ENCODE measurements around the gene SHISA9. TPM values are rescaled to one million over a fixed set of nuclear protein-coding genes. Genes with fewer than 3 reads are reported as not detected.

Gene SHISA9
- total and polyA plus RNA-seq, 2 of the 4 experiments (the other 2 are of a cell fraction) = under 0.01 TPM; not detected in 1

- no peak overlapping the region for H3K4me2 ChIP-seq (ENCODE audit: low read depth, low read length)
- ATAC-seq (ENCODE audit: low read depth) (no peak), DNase-seq (no peak)
- dilution Hi-C loops (cut with HindIII; ENCODE audit: low sequenced_read_pairs, unreplicated experiment) (no loop called here), intact Hi-C loops (cut with micrococcal nuclease) (no loop called here), in situ Hi-C loops (cut with MboI; ENCODE audit: low sequenced_read_pairs) (no loop called here)
- H3K23ac ChIP-seq (ENCODE audit: low read depth, low read length) = no peak overlapping the region
- no peak overlapping the region for H4K8ac ChIP-seq (ENCODE audit: low read depth in 2 of 2, low read length in 2 of 2)
- no peak overlapping the region for H3K4me3 ChIP-seq (ENCODE audit: insufficient read depth, low read depth, low read length)
- peaks cover 15% of the 10 kb centered on the region for H3K9me3 ChIP-seq (ENCODE audit: control insufficient read depth, insufficient read depth, low read length)
- H4K91ac ChIP-seq (ENCODE audit: insufficient read depth, low read depth, low read length) = no peak overlapping the region
- no peak overlapping the region for H2AFZ ChIP-seq (replicated peaks; ENCODE audit: low read length, poor library complexity)
- H2AK5ac ChIP-seq (ENCODE audit: low read depth, low read length) = no peak overlapping the region
- H3K18ac ChIP-seq (ENCODE audit: low read depth, low read length) = no peak overlapping the region
- H3K4ac ChIP-seq (ENCODE audit: low read depth, low read length) = no peak overlapping the region
- H4K20me1 ChIP-seq (ENCODE audit: insufficient read depth, low read length) = no peaks in the 10 kb centered on the region
- POLR2A ChIA-PET (ENCODE audit: unreplicated experiment) = no interaction called here
- H3K9me1 ChIP-seq (ENCODE audit: insufficient read depth, low read length) = no peaks in the 10 kb centered on the region
- BruUV-seq (replicated peaks) = no TSS peak
- no peak overlapping the region for H2BK15ac ChIP-seq (ENCODE audit: low read depth, low read length)
- no peak overlapping the region for H2BK120ac ChIP-seq (ENCODE audit: low read depth, low read length)
- no peak overlapping the region for H4K5ac ChIP-seq (ENCODE audit: low read depth, low read length)
- H2BK20ac ChIP-seq (ENCODE audit: low read depth, low read length) = no peak overlapping the region
- no peaks in the 10 kb centered on the region for H3K4me1 ChIP-seq (ENCODE audit: control insufficient read depth, insufficient read depth, low read length)
- H3K27ac ChIP-seq (ENCODE audit: insufficient read depth, low read length) = no peak overlapping the region
- CTCF ChIA-PET = no interaction called here
- no peak overlapping the region for H2AK9ac ChIP-seq (replicated peaks; ENCODE audit: low read depth, low read length, poor library complexity)
- TF ChIP-seq MAZ (IDR thresholded peaks at IDR 0.05; ENCODE audit: borderline replicate concordance, low read depth, low read length) = no peak
- no peaks in the 10 kb centered on the region for H3K79me1 ChIP-seq (ENCODE audit: low read depth in 1 of 2, low read length in 2 of 2)
- WGBS, 2 experiments (ENCODE audit: extremely low coverage in 2 of 2, insufficient read length in 1 of 2) = 33% methylated on average over 1 of the region's 2 CpGs; no CpG with 5 or more reads in 1 of the 2 experiments
- H3K36me3 ChIP-seq (ENCODE audit: control insufficient read depth, insufficient read depth, low read length) = no peaks in the 10 kb centered on the region
- no peak overlapping the region for H3K14ac ChIP-seq (replicated peaks; ENCODE audit: low read depth, low read length)
- H3K27me3 ChIP-seq (ENCODE audit: control insufficient read depth, insufficient read depth, low read length) = no peaks in the 10 kb centered on the region
- no peak overlapping the region for H2BK5ac ChIP-seq (ENCODE audit: low read depth, low read length, poor library complexity, severe bottlenecking)
- no peak overlapping the region for H3K9ac ChIP-seq (ENCODE audit: low read depth, low read length)
- no peak overlapping the region for H3K56ac ChIP-seq (ENCODE audit: extremely low read depth, insufficient read depth, low read length)
These were observed 245.4 kb downstream of the SHISA9 start for GRCh38 chr16:13146829-13147228.
